HCT116 (cell line): ENCODE data around the gene CDCA4. TPM values are rescaled to one million over a fixed set of nuclear protein-coding genes. Genes with fewer than 3 reads are reported as not detected.

Experiments used
- ATAC-seq: fragments of 200-7000 bp; cut with Tn5 transposase; 2 replicates; pipeline ENCODE4 v1.9.1; 2020; ENCODE audit warnings: mild to moderate bottlenecking, moderate library complexity
- BruUV-seq: library from RNA; stranded (reverse); fragments of 400-500 nt; replicated peaks from 2 replicates; lab custom pipeline; 2021; lab: Mats Ljungman, UMichigan
- CTCF ChIA-PET: fragments of 300-600 bp; sonication (Branson Sonifier 250); formaldehyde crosslinking; loops from one replicate; lab custom pipeline; 2021; ENCODE audit warnings: antibody characterized with exemption; lab: Charles Lee
- POLR2A ChIA-PET: fragments of 300-600, 350-600 bp; sonication (Branson Sonifier 250); formaldehyde crosslinking; loops from one replicate; lab custom pipeline; 2021; ENCODE audit warnings: antibody characterized with exemption; lab: Charles Lee
- RAD21 ChIA-PET, 2 experiments: fragments of 300-600 bp; sonication (Branson Sonifier 250); formaldehyde crosslinking; loops; one replicate each; lab custom pipeline; 2023; ENCODE audit warnings: low total read pairs in 2 of 2; ENCODE audit not compliant: uncharacterized antibody in 2 of 2, unreplicated experiment in 2 of 2, low non-redundant PET in 1 of 2; lab: Charles Lee
- DNase-seq: peaks from one replicate; pipeline ENCODE4 v3.0.0-alpha.2; 2010; ENCODE audit warnings: low read depth, low spot score
- H2AFZ ChIP-seq: fragments of 200-600 bp; shearing (Covaris generic), sonication (generic); 2 replicates; pipeline ENCODE4 v1.6.1; 2017; ENCODE audit warnings: low read depth, mixed run types, mixed read lengths, antibody characterized with exemption, low read length; ENCODE audit not compliant: poor library complexity, severe bottlenecking
- H3K27ac ChIP-seq: 2 replicates; pipeline ENCODE4 v1.5.1; 2012; ENCODE audit warnings: low read depth, low read length
- H3K27me3 ChIP-seq: fragments of 200-600 bp; sonication (generic); 2 replicates; pipeline ENCODE4 v1.6.1; 2016; ENCODE audit warnings: mixed run types, low read length, mixed read lengths; ENCODE audit not compliant: insufficient read depth
- H3K36me3 ChIP-seq, 2 experiments: fragments of 200-500 bp in 1 of 2; fragments of 200-600 bp in 1 of 2; sonication (Bioruptor generic) in 1 of 2; sonication (generic) in 1 of 2; 2 replicates each; pipeline versions ENCODE4 v1.5.1 to v1.6.1; 2014 to 2016; ENCODE audit warnings: low read length in 2 of 2, inconsistent platforms in 1 of 2, mixed read lengths in 1 of 2, mixed run types in 1 of 2; ENCODE audit not compliant: insufficient read depth in 2 of 2, control insufficient read depth in 1 of 2
- H3K4me1 ChIP-seq, 2 experiments: fragments of 200-600 bp in 1 of 2; sonication (generic) in 1 of 2; 2 replicates each; pipeline versions ENCODE4 v1.5.1 to v1.6.1; 2012 to 2017; ENCODE audit warnings: low read length in 2 of 2, inconsistent platforms in 1 of 2, mild to moderate bottlenecking in 1 of 2, mixed read lengths in 1 of 2, mixed run types in 1 of 2, moderate library complexity in 1 of 2; ENCODE audit not compliant: insufficient read depth in 2 of 2, control insufficient read depth in 1 of 2
- H3K4me2 ChIP-seq: fragments of 200-600 bp; sonication (generic); 2 replicates; pipeline ENCODE4 v1.6.1; 2017; ENCODE audit warnings: mixed run types, low read length, mixed read lengths
- H3K4me3 ChIP-seq, 2 experiments: fragments of 200-600 bp in 1 of 2; sonication (generic) in 1 of 2; replicated peaks in 1 of 2; 2 replicates each; pipeline ENCODE4 v1.5.1; 2011 to 2016; ENCODE audit warnings: low read length in 2 of 2, control low read depth in 1 of 2, low read depth in 1 of 2, mild to moderate bottlenecking in 1 of 2, mixed read lengths in 1 of 2, mixed run types in 1 of 2
- H3K79me2 ChIP-seq: fragments of 200-600 bp; sonication (generic); 2 replicates; pipeline ENCODE4 v1.6.1; 2017; ENCODE audit warnings: mild to moderate bottlenecking, mixed run types, low read length, moderate library complexity, mixed read lengths; ENCODE audit not compliant: insufficient read depth
- H3K9ac ChIP-seq: fragments of 200-600 bp; sonication (generic); 2 replicates; pipeline ENCODE4 v1.6.1; 2016; ENCODE audit warnings: low read length, mixed read lengths
- H3K9me2 ChIP-seq: fragments of 200-600 bp; sonication (generic), shearing (Covaris generic); 2 replicates; pipeline ENCODE4 v1.6.1; 2017; ENCODE audit warnings: mixed run types, mild to moderate bottlenecking, moderate library complexity; ENCODE audit not compliant: insufficient read depth
- H3K9me3 ChIP-seq, 2 experiments: fragments of 200-500 bp in 1 of 2; fragments of 200-600 bp in 1 of 2; sonication (Bioruptor generic) in 1 of 2; sonication (generic) in 1 of 2; 2 replicates each; pipeline ENCODE4 v1.6.1; 2014 to 2017; ENCODE audit warnings: low read length in 2 of 2, mixed read lengths in 2 of 2, inconsistent platforms in 1 of 2, low read depth in 1 of 2, mild to moderate bottlenecking in 1 of 2, mixed run types in 1 of 2, moderate library complexity in 1 of 2; ENCODE audit not compliant: control insufficient read depth in 1 of 2, insufficient read depth in 1 of 2
- H4K20me1 ChIP-seq: fragments of 200-600 bp; sonication (generic), shearing (Covaris generic); 2 replicates; pipeline ENCODE4 v1.6.1; 2017; ENCODE audit warnings: mixed run types, mild to moderate bottlenecking, moderate library complexity; ENCODE audit not compliant: insufficient read depth
- ATF3 ChIP-seq: IDR thresholded peaks from 2 replicates; pipeline ENCODE4 v1.6.1; 2012
- ELF1 ChIP-seq: IDR thresholded peaks from 2 replicates; pipeline ENCODE4 v1.6.1; 2012; ENCODE audit warnings: low read depth, borderline replicate concordance
- EZH2 ChIP-seq: fragments of 200-600 bp; sonication (generic); IDR thresholded peaks from 2 replicates; pipeline ENCODE4 v1.6.1; 2017; ENCODE audit warnings: antibody characterized with exemption, mixed run types
- FOSL1 ChIP-seq: IDR thresholded peaks from 2 replicates; pipeline ENCODE4 v1.6.1; 2012; ENCODE audit warnings: low read depth
- JUND ChIP-seq: IDR thresholded peaks from 2 replicates; pipeline ENCODE4 v1.6.1; 2012
- MAX ChIP-seq: IDR thresholded peaks from 2 replicates; pipeline ENCODE4 v1.6.1; 2012
- REST ChIP-seq: IDR thresholded peaks from 2 replicates; pipeline ENCODE4 v1.6.1; 2012; ENCODE audit warnings: low read depth
- SIN3A ChIP-seq: IDR thresholded peaks from 2 replicates; pipeline ENCODE4 v1.6.1; 2012; ENCODE audit warnings: low read depth
- SRF ChIP-seq: IDR thresholded peaks from 2 replicates; pipeline ENCODE4 v1.6.1; 2012; ENCODE audit warnings: low read depth
- TCF7L2 ChIP-seq: IDR thresholded peaks from 2 replicates; pipeline ENCODE4 v1.7.0; 2011; ENCODE audit warnings: borderline replicate concordance, inconsistent platforms; ENCODE audit not compliant: insufficient read depth, insufficient read length; ENCODE audit errors: extremely low read depth
- ZBTB33 ChIP-seq: IDR thresholded peaks from 2 replicates; pipeline ENCODE4 v1.6.1; 2011; ENCODE audit warnings: mild to moderate bottlenecking, low read length, moderate library complexity; ENCODE audit not compliant: insufficient replicate concordance; ENCODE audit errors: extremely low read depth
- ZFX ChIP-seq: fragments of 450-650 bp; IDR thresholded peaks from 2 replicates; pipeline ENCODE4 v1.6.1; 2017
- intact Hi-C: fragments of 100-400 bp; cut with micrococcal nuclease; formaldehyde crosslinking; loops from 2 replicates; pipeline ENCODE4 v1.10.0; 2022
- total RNA-seq: library from RNA; stranded (reverse); gene quantifications from one replicate; pipeline ENCODE4 v1.2.1, GENCODE V29; 2021; ENCODE audit not compliant: unreplicated experiment

CDCA4 gene
- total RNA-seq, 1 experiment from 2014 or later: 62.4 TPM

GRCh38 chr14:104996032-104996431 is 24.9 kb downstream of the CDCA4 start:
- Histone ChIP-seq H3K27ac (no peak overlapping the region), H3K27me3 (no peaks in the 10 kb centered on the region), H3K9ac (no peak overlapping the region)
- RAD21 ChIA-PET: no interaction called here
- BruUV-seq: no TSS peak
- intact Hi-C loops: no loop called here
- no peak for TF ChIP-seq SIN3A
- no peak for TF ChIP-seq EZH2
- no peak for TF ChIP-seq MAX
- no peak for TF ChIP-seq REST
- TF ChIP-seq ZBTB33: no peak
- no peak for TF ChIP-seq ATF3
- TF ChIP-seq ELF1: no peak
- TF ChIP-seq FOSL1: no peak
- TF ChIP-seq TCF7L2: no peak
- no peak for TF ChIP-seq SRF
- TF ChIP-seq JUND: no peak
- no peak for TF ChIP-seq ZFX
- TF ChIP-seq, all 23 proteins: peak for 0
- Histone ChIP-seq H3K9me3 (no peaks in the 10 kb centered on the region), H3K4me1 (no peaks in the 10 kb centered on the region), H3K36me3 (peaks cover 10 to 15% of the 10 kb centered on the region in 2 experiments; a peak in 3 of 4 replicates), H3K4me2 (no peak overlapping the region), H4K20me1 (no peaks in the 10 kb centered on the region), H3K9me2 (no peaks in the 10 kb centered on the region), H3K4me3 (no peak overlapping the region), H2AFZ (no peak overlapping the region), H3K79me2 (no peaks in the 10 kb centered on the region)
- ChIA-PET CTCF (no interaction called here), POLR2A (no interaction called here)
- no peak for ATAC-seq
- DNase-seq: no peak
